Right hindlimb (tissue), 1 donor: ENCODE data around the gene SIK2.
A peak's percentile ranks its signal among the peaks of the same experiment; 100 is the strongest.
"Not testable (repeated sequence)": the region's sequence is repeated elsewhere in the genome, so short reads cannot be mapped to it uniquely, and the experiment has no call there.

Experiments used
- DNase-seq: peaks from one replicate; pipeline ENCODE4 v3.0.0-alpha.2; 2018

The SIK2 gene

GRCh38 chr11:111765320-111765983 is 163.2 kb downstream of the SIK2 start:
- DNase-seq, result no peak

- peak; percentile 94 for DNase-seq
Measured at GRCh38 chr11:111765984-111766833, 164.0 kb downstream of the SIK2 start, which contains the start of gene PPP2R1B. Gene PPP2R1B (minus strand): TSS chr11:111766389. CDS start chr11:111766361, 28 bp downstream.

- no peak for DNase-seq
Measured at GRCh38 chr11:111766834-111767142, 164.5 kb downstream of the SIK2 start.

- DNase-seq, result no peak
Measured at GRCh38 chr11:111770581-111771134, 168.4 kb downstream of the SIK2 start.

GRCh38 chr11:111771205-111771604 is 169.0 kb downstream of the SIK2 start:
- DNase-seq, result not testable (repeated sequence)

- no peak for DNase-seq
Measured at GRCh38 chr11:111772535-111772934, 170.3 kb downstream of the SIK2 start.

- peak; percentile 52 for DNase-seq
Measured at GRCh38 chr11:111774955-111775710, 172.9 kb downstream of the SIK2 start.

- no peak for DNase-seq
Measured at GRCh38 chr11:111776398-111777093, 174.3 kb downstream of the SIK2 start.

GRCh38 chr11:111777094-111778046 is 175.1 kb downstream of the SIK2 start:
- peak; percentile 34 for DNase-seq

- DNase-seq, result no peak
Measured at GRCh38 chr11:111778047-111778558, 175.9 kb downstream of the SIK2 start.

GRCh38 chr11:111779118-111779517 is 176.9 kb downstream of the SIK2 start:
- no peak for DNase-seq
